ENCODE data around the gene PPP1R10.

DNA sequence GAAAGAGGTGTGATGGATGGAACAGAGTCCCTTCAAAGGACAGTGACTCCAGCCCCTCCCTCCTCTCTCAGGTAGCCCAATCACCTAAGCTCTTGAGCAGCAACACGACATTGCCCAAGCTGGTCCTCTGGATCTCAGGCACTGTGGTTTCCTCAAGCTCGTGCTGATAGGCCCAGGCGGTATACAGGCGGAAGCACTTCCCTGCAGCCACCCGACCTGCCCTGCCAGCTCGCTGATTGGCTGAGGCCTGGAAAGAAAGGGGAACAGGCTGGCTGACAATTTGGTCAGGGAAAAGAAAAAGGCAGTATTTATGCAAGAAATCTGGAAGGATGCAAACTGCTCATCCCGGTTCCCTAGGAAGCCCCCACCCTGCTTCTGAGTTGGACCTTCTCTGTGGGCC is 39.5 kb upstream of the PPP1R10 start:
- TF ChIP-seq GATA3 (IDR thresholded peaks at IDR 0.05; ENCODE audit: low read depth, low read length) (no peak), GATA2 (IDR thresholded peaks at IDR 0.05; ENCODE audit: low read depth, low read length) (no peak)

Data from SH-SY5Y (cell line).